PFSK-1 (cell line): ENCODE results near the gene KIF19.

ENCODE experiments used
- POLR2AphosphoS5 ChIP-seq: IDR thresholded peaks from 2 replicates; pipeline ENCODE4 v1.6.1; 2012; ENCODE audit warnings: low read depth, mild to moderate bottlenecking, control low read depth, low read length, moderate library complexity
- SIN3A ChIP-seq: IDR thresholded peaks from 2 replicates; pipeline ENCODE4 v1.6.1; 2012; ENCODE audit warnings: mild to moderate bottlenecking, low read length, moderate library complexity, borderline replicate concordance; ENCODE audit not compliant: insufficient read depth
- TAF1 ChIP-seq: IDR thresholded peaks from 2 replicates; pipeline ENCODE4 v1.6.1; 2012; ENCODE audit warnings: low read length, control low read depth, borderline replicate concordance; ENCODE audit not compliant: insufficient read depth
- TF ChIP-seq, protein P1 (sequence below), 2 experiments: IDR thresholded peaks; 2 replicates each; pipeline versions ENCODE4 v1.6.1 to v1.8.0; 2011 to 2012; ENCODE audit warnings: low read depth in 2 of 2, low read length in 2 of 2, control low read depth in 1 of 2, inconsistent platforms in 1 of 2, mild to moderate bottlenecking in 1 of 2, moderate library complexity in 1 of 2; ENCODE audit not compliant: insufficient read depth in 1 of 2

DNA sequence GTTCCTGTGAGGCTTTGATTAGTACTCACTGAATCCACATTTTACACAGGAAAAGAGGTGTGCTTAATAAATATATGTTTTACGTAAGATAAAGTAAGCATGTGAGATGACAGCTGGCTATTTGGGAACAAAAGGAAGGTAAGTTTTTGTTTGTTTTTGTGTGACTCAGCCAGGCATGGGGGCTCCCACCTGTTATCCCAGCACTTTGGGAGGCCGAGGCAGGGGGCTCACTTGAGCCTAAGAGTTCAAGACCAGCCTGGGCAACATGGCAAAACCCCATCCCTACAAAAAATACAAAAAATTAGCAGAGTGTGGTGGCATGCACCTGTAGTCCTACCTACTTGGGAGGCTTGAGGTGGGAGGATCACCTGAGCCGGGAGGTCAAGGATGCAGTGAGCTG, 59.2 kb downstream of the KIF19 start:
- TF ChIP-seq SIN3A (no peak), TAF1 (no peak), POLR2AphosphoS5 (no peak)
- TF ChIP-seq, protein P1, sequence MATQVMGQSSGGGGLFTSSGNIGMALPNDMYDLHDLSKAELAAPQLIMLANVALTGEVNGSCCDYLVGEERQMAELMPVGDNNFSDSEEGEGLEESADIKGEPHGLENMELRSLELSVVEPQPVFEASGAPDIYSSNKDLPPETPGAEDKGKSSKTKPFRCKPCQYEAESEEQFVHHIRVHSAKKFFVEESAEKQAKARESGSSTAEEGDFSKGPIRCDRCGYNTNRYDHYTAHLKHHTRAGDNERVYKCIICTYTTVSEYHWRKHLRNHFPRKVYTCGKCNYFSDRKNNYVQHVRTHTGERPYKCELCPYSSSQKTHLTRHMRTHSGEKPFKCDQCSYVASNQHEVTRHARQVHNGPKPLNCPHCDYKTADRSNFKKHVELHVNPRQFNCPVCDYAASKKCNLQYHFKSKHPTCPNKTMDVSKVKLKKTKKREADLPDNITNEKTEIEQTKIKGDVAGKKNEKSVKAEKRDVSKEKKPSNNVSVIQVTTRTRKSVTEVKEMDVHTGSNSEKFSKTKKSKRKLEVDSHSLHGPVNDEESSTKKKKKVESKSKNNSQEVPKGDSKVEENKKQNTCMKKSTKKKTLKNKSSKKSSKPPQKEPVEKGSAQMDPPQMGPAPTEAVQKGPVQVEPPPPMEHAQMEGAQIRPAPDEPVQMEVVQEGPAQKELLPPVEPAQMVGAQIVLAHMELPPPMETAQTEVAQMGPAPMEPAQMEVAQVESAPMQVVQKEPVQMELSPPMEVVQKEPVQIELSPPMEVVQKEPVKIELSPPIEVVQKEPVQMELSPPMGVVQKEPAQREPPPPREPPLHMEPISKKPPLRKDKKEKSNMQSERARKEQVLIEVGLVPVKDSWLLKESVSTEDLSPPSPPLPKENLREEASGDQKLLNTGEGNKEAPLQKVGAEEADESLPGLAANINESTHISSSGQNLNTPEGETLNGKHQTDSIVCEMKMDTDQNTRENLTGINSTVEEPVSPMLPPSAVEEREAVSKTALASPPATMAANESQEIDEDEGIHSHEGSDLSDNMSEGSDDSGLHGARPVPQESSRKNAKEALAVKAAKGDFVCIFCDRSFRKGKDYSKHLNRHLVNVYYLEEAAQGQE (IDR thresholded peaks at IDR 0.05; ENCODE audit: insufficient read depth in 1 of 2, low read depth in 2 of 2, low read length in 2 of 2), result no peak
